Keratinocyte (primary cell): Measurements from ENCODE around the gene TOM1L2.

Experiments used
- CTCF ChIP-seq, 3 experiments: IDR thresholded peaks in 1 of 3; conservative IDR thresholded peaks in 1 of 3; optimal IDR thresholded peaks in 1 of 3; 2 replicates in 2 of 3; 3 replicates in 1 of 3; pipeline versions ENCODE3 to v1.5.1; 2011; ENCODE audit warnings: low read length in 3 of 3, mild to moderate bottlenecking in 3 of 3, moderate library complexity in 2 of 3, control low read depth in 1 of 3, inconsistent platforms in 1 of 3; ENCODE audit not compliant: insufficient read depth in 2 of 3; ENCODE audit errors: extremely low read depth in 1 of 3
- EZH2 ChIP-seq: IDR thresholded peaks from one replicate; pipeline ENCODE4 v1.6.1; 2012; ENCODE audit warnings: inconsistent platforms, mild to moderate bottlenecking, low read length, moderate library complexity

- TF ChIP-seq CTCF (optimal IDR thresholded peaks at IDR 0.05 in 1 of 3, IDR thresholded peaks at IDR 0.05 in 1 of 3, conservative IDR thresholded peaks at IDR 0.05 in 1 of 3; ENCODE audit: extremely low read depth in 1 of 3, insufficient read depth in 2 of 3, low read length in 3 of 3), result no peak
- no peak for TF ChIP-seq EZH2
These were observed 16.9 kb upstream of the TOM1L2 start for GRCh38 chr17:17989081-17989480.
